ENCODE results near the gene ERCC6.

DNA sequence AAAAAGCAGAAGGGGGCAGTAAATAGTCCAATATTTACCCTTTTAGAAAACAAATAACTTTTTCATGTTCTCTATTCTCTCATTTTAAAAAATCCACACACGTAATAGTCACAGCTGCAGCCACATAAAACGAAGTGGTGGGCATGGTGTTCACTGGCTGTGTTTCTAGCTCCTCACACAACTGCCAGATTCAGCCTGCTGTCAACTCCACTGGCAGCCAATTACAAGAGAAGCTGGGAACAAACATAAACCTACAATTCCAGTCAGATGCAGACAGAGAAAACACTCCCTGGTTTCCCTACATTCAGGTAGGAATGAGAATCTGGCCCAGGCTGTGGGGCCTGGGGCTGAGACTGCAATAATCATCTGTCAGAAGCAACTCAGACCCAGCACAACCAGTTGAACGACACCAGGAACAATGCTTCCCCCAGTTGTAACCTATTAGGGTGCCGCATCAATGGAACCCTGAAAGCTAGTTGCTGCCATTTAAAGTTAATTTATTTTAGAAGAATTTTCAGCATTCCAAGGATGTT lies 29.1 kb downstream of the ERCC6 start:
- no peak for TF ChIP-seq CTCF (conservative IDR thresholded peaks at IDR 0.05; ENCODE audit: low read length)
- no peak for TF ChIP-seq EZH2phosphoT487 (IDR thresholded peaks at IDR 0.05; ENCODE audit: borderline replicate concordance)
